H9 (cell line): Measurements from ENCODE around the gene APCDD1L. TPM values are rescaled to one million over a fixed set of nuclear protein-coding genes. Genes with fewer than 3 reads are reported as not detected.

Experiments used
- DNase-seq: peaks from one replicate; pipeline ENCODE4 v3.0.0-alpha.2; 2017
- H2AFZ ChIP-seq: one replicate; pipeline ENCODE4 v1.6.1; 2013; ENCODE audit warnings: mild to moderate bottlenecking, low read length, control low read depth, moderate library complexity
- H2AK5ac ChIP-seq: 2 replicates; pipeline ENCODE4 v1.6.1; 2013; ENCODE audit warnings: low read length, control low read depth, mixed read lengths; ENCODE audit not compliant: insufficient read length
- H2BK120ac ChIP-seq: one replicate; pipeline ENCODE4 v1.6.1; 2013; ENCODE audit warnings: low read depth, mild to moderate bottlenecking, low read length, control low read depth, inconsistent platforms; ENCODE audit not compliant: poor library complexity, severe bottlenecking
- H2BK12ac ChIP-seq: 2 replicates; pipeline ENCODE4 v1.6.1; 2013; ENCODE audit warnings: low read length, control low read depth, mixed read lengths, low read depth; ENCODE audit not compliant: insufficient read length
- H2BK15ac ChIP-seq: 2 replicates; pipeline ENCODE4 v1.6.1; 2013; ENCODE audit warnings: low read depth, low read length, control low read depth
- H2BK20ac ChIP-seq: one replicate; pipeline ENCODE4 v1.6.1; 2013; ENCODE audit warnings: low read depth, mild to moderate bottlenecking, low read length, control low read depth, inconsistent platforms; ENCODE audit not compliant: poor library complexity, severe bottlenecking
- H2BK5ac ChIP-seq: 2 replicates; pipeline ENCODE4 v1.6.1; 2013; ENCODE audit warnings: low read length, control low read depth, mixed read lengths; ENCODE audit not compliant: insufficient read length
- H3K14ac ChIP-seq: 2 replicates; pipeline ENCODE4 v1.6.1; 2013; ENCODE audit warnings: low read length, control low read depth; ENCODE audit not compliant: insufficient read depth
- H3K18ac ChIP-seq: 2 replicates; pipeline ENCODE4 v1.6.1; 2013; ENCODE audit warnings: low read depth, mild to moderate bottlenecking, mixed read lengths, low read length, control low read depth; ENCODE audit not compliant: insufficient read length
- H3K23ac ChIP-seq: 2 replicates; pipeline ENCODE4 v1.6.1; 2013; ENCODE audit warnings: low read length, control low read depth, mixed read lengths, low read depth; ENCODE audit not compliant: insufficient read length
- H3K23me2 ChIP-seq: 2 replicates; pipeline ENCODE4 v1.6.1; 2013; ENCODE audit warnings: low read depth, mild to moderate bottlenecking, mixed read lengths, low read length, control low read depth; ENCODE audit not compliant: insufficient read length, poor library complexity, severe bottlenecking
- H3K27ac ChIP-seq: 2 replicates; pipeline ENCODE4 v1.5.1; 2013; ENCODE audit warnings: low read length, control low read depth, mixed read lengths, low read depth; ENCODE audit not compliant: insufficient read length
- H3K27me3 ChIP-seq: 2 replicates; pipeline ENCODE4 v1.6.1; 2013; ENCODE audit warnings: low read length, control low read depth, inconsistent platforms; ENCODE audit not compliant: insufficient read depth
- H3K4ac ChIP-seq: 2 replicates; pipeline ENCODE4 v1.6.1; 2013; ENCODE audit warnings: low read depth, mild to moderate bottlenecking, control low read depth, inconsistent platforms, low read length, moderate library complexity
- H3K4me1 ChIP-seq: 2 replicates; pipeline ENCODE4 v1.6.1; 2013; ENCODE audit warnings: low read length, control low read depth, inconsistent platforms; ENCODE audit not compliant: insufficient read depth
- H3K4me2 ChIP-seq: 2 replicates; pipeline ENCODE4 v1.6.1; 2013; ENCODE audit warnings: low read length, control low read depth, mixed read lengths; ENCODE audit not compliant: insufficient read length, insufficient read depth
- H3K56ac ChIP-seq: 2 replicates; pipeline ENCODE4 v1.6.1; 2013; ENCODE audit warnings: low read depth, mild to moderate bottlenecking, mixed read lengths, low read length, control low read depth; ENCODE audit not compliant: insufficient read length
- H3K79me1 ChIP-seq: 2 replicates; pipeline ENCODE4 v1.6.1; 2013; ENCODE audit warnings: low read depth, mild to moderate bottlenecking, moderate library complexity, low read length, control low read depth, inconsistent platforms; ENCODE audit not compliant: insufficient read depth, poor library complexity, severe bottlenecking
- H3K79me2 ChIP-seq: 2 replicates; pipeline ENCODE4 v1.6.1; 2013; ENCODE audit warnings: low read length, control low read depth, inconsistent platforms; ENCODE audit not compliant: insufficient read depth
- H3K9ac ChIP-seq: 2 replicates; pipeline ENCODE4 v1.6.1; 2013; ENCODE audit warnings: low read length, control low read depth, mixed read lengths; ENCODE audit not compliant: insufficient read length; ENCODE audit errors: extremely low read depth
- H3K9me3 ChIP-seq: one replicate; pipeline ENCODE4 v1.6.1; 2013; ENCODE audit warnings: low read depth, low read length, inconsistent platforms; ENCODE audit not compliant: control insufficient read depth
- H3T11ph ChIP-seq: one replicate; pipeline ENCODE4 v1.6.1; 2013; ENCODE audit warnings: mild to moderate bottlenecking, low read length, control low read depth, inconsistent platforms
- H4K20me1 ChIP-seq: one replicate; pipeline ENCODE4 v1.6.1; 2013; ENCODE audit not compliant: control insufficient read depth, insufficient read length, insufficient read depth
- H4K5ac ChIP-seq: 2 replicates; pipeline ENCODE4 v1.6.1; 2013; ENCODE audit warnings: low read depth, mild to moderate bottlenecking, mixed read lengths, low read length, control low read depth; ENCODE audit not compliant: insufficient read length
- H4K8ac ChIP-seq: replicated peaks from 2 replicates; pipeline ENCODE4 v1.6.1; 2013; ENCODE audit warnings: low read length, control low read depth, mixed read lengths, low read depth; ENCODE audit not compliant: insufficient read length
- H4K91ac ChIP-seq: 2 replicates; pipeline ENCODE4 v1.6.1; 2013; ENCODE audit warnings: low read depth, mild to moderate bottlenecking, moderate library complexity, mixed read lengths, low read length, control low read depth; ENCODE audit not compliant: insufficient read length
- H3K27ac Mint-ChIP-seq, 3 experiments: 2 replicates in 2 of 3; 3 replicates in 1 of 3; pipeline ENCODE4 v1.8.0; 2020 to 2021; ENCODE audit warnings: mixed read lengths in 3 of 3, mild to moderate bottlenecking in 1 of 3, moderate library complexity in 1 of 3
- H3K27me3 Mint-ChIP-seq: 2 replicates; pipeline ENCODE4 v1.8.0; 2021; ENCODE audit warnings: low read depth, mild to moderate bottlenecking, moderate library complexity, mixed read lengths
- H3K36me3 Mint-ChIP-seq, 3 experiments: 2 replicates in 2 of 3; 3 replicates in 1 of 3; pipeline ENCODE4 v1.8.0; 2020 to 2021; ENCODE audit warnings: low read depth in 3 of 3, mixed read lengths in 3 of 3; ENCODE audit not compliant: insufficient read depth in 1 of 3
- H3K4me1 Mint-ChIP-seq, 2 experiments: 2 replicates each; pipeline ENCODE4 v1.8.0; 2020; ENCODE audit warnings: mixed read lengths in 2 of 2
- H3K4me3 Mint-ChIP-seq, 2 experiments: 2 replicates in 1 of 2; 3 replicates in 1 of 2; pipeline ENCODE4 v1.8.0; 2020 to 2021; ENCODE audit warnings: mild to moderate bottlenecking in 2 of 2, mixed read lengths in 2 of 2, moderate library complexity in 1 of 2
- H3K9me3 Mint-ChIP-seq, 2 experiments: 2 replicates in 1 of 2; 3 replicates in 1 of 2; pipeline ENCODE4 v1.8.0; 2020; ENCODE audit warnings: mild to moderate bottlenecking in 2 of 2, mixed read lengths in 2 of 2, moderate library complexity in 1 of 2
- total RNA-seq: library from RNA; stranded (reverse); gene quantifications from 2 replicates; pipeline ENCODE4 v1.2.1, GENCODE V29; 2021
- TF ChIP-seq, protein P1 (sequence below): fragments of 200-600 bp; sonication (generic); conservative IDR thresholded peaks from 3 replicates; pipeline ENCODE4 v1.8.0; 2021; ENCODE audit warnings: antibody characterized with exemption, mild to moderate bottlenecking

The APCDD1L gene
- total RNA-seq, 1 experiment from 2014 or later = 0.68 TPM

DNA sequence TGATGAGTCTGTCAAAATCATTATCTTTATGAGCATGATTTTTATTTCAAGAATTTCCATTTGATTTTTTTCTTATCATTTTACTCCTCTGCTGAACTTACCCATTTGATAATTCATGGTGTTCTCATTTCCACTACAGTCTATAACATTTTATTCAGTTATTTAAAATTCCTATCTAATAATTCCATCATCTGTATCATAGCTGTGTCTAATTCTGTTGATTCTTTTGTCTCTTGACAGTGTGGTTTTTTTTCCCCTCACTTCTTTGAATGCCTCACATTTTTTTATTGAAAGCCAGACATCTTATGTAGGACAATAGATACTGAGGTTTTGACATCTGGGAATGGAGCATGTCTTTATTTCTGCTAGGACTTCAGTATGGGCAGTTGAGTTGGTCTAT, 16.5 kb upstream of the APCDD1L start:
- Mint-ChIP-seq H3K36me3 (peaks cover 6 to 46% (median 28%) of the 10 kb centered on the region in 3 experiments), H3K9me3 (peaks cover 34 to 58% of the 10 kb centered on the region in 2 experiments), H3K27me3 (peaks cover 2% of the 10 kb centered on the region; the same call in 1 of the 2 replicates), H3K27ac (no peak overlapping the region), H3K4me3 (no peak overlapping the region), H3K4me1 (no peaks in the 10 kb centered on the region)
- Histone ChIP-seq H3T11ph (no peak overlapping the region), H4K91ac (no peak overlapping the region), H3K9me3 (peaks cover 9% of the 10 kb centered on the region), H2BK15ac (no peak overlapping the region), H2BK5ac (no peak overlapping the region), H3K4ac (no peak overlapping the region), H2BK120ac (no peak overlapping the region), H2BK12ac (no peak overlapping the region), H3K23me2 (no peaks in the 10 kb centered on the region), H3K4me1 (no peaks in the 10 kb centered on the region), H4K5ac (no peak overlapping the region), H3K79me1 (no peaks in the 10 kb centered on the region), H3K9ac (no peak overlapping the region), H3K27me3 (no peaks in the 10 kb centered on the region), H2AFZ (no peak overlapping the region), H3K79me2 (no peaks in the 10 kb centered on the region), H3K23ac (no peak overlapping the region), H3K56ac (no peak overlapping the region), H3K18ac (no peak overlapping the region), H4K20me1 (no peaks in the 10 kb centered on the region), H2AK5ac (no peak overlapping the region), H2BK20ac (no peak overlapping the region), H3K27ac (no peak overlapping the region), H3K4me2 (no peak overlapping the region), H3K14ac (no peak overlapping the region), H4K8ac (no peak overlapping the region)
- TF ChIP-seq, protein P1, sequence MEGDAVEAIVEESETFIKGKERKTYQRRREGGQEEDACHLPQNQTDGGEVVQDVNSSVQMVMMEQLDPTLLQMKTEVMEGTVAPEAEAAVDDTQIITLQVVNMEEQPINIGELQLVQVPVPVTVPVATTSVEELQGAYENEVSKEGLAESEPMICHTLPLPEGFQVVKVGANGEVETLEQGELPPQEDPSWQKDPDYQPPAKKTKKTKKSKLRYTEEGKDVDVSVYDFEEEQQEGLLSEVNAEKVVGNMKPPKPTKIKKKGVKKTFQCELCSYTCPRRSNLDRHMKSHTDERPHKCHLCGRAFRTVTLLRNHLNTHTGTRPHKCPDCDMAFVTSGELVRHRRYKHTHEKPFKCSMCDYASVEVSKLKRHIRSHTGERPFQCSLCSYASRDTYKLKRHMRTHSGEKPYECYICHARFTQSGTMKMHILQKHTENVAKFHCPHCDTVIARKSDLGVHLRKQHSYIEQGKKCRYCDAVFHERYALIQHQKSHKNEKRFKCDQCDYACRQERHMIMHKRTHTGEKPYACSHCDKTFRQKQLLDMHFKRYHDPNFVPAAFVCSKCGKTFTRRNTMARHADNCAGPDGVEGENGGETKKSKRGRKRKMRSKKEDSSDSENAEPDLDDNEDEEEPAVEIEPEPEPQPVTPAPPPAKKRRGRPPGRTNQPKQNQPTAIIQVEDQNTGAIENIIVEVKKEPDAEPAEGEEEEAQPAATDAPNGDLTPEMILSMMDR = no peak
- no peak for DNase-seq
